ENCODE data around the gene BFSP1.

Gene BFSP1

DNA sequence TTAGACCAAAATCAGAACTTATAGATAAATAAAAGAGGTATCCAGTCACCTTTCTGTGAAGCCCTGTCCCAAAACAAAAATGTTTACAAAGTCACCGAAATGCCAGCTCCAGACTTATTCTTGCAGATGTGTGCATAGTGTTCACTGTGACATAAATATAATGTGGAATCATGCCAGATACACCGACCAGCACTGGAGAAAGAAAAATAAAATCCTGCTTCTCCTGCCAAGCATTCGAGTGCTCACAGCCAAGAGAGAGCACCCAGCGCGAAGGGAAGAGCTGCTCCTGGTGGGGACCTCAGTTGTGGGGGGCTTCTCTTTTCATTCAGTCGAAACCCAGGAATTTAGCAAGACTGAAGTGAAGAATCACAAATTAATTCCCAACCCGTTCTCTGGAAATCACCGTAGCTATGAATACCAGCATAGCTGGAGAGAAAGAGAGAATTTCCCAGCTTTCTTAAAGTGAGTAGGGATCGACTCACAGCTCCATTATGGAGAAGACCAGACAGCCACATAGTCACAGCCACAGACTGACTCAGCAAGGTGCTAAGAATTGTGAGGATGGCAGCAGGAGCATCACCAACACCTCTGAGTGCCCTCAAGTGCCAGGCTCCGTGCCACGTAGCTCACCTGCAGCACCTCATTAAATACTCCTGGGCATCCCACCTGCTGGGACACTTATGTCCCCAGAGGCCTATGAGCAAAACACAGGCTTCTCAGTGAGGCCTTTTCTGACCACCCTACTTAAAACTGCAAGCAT, 33.2 kb downstream of the BFSP1 start:
- TF ChIP-seq ZC3H10 (CRISPR knock-in tag; IDR thresholded peaks at IDR 0.05), result no peak
- TF ChIP-seq SNAI2 (CRISPR knock-in tag; IDR thresholded peaks at IDR 0.05), result no peak
- TF ChIP-seq PPARA (CRISPR knock-in tag; IDR thresholded peaks at IDR 0.05; ENCODE audit: borderline replicate concordance), result no peak
- ATAC-seq, result no peak

DNA sequence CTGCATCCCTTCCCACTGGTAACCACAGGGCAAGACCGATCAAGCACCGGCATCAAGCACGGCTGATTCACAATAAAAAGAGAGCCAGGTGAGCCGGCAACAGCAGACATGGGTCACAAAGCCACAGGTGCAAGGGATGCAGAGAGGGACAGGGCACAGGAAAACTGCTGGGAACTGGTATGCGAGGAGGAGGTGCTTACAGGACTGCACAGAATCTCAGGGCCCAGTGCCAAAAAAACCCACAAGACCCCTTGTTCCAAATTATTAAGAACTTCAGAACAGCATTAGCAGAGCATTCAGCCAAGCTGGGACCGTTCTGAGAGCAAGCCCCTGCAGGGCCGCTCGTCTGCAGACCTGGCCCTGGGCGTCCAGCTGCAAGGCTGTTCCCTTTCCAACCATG, 35.4 kb downstream of the BFSP1 start:
- no peak for ATAC-seq
- TF ChIP-seq CSDC2 (CRISPR knock-in tag; IDR thresholded peaks at IDR 0.05) (no peak), TCF4 (CRISPR knock-in tag; IDR thresholded peaks at IDR 0.05; ENCODE audit: borderline replicate concordance) (no peak), ESRRG (CRISPR knock-in tag; IDR thresholded peaks at IDR 0.05) (no peak)

DNA sequence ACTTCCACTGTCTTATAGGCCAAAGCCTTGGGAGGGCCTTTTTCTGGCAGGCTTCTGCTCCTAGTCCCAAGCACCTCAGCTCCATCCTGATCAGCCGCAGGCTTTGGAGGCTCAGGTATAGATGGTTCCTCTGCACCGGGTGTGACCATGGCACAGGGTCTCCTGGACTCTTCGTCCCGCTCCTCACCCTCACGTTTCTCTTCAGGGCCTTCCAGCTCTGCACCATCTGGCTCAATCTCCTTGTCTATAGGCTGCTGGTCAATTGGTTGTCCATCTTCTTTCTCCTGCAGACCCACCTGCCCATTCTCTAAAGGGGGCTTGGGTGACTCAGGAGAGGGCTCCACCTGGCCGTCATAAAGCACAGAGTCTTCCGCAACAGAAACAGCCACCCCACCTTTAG, 37.0 kb downstream of the BFSP1 start:
- no peak for ATAC-seq
- TF ChIP-seq SNAI2 (CRISPR knock-in tag; IDR thresholded peaks at IDR 0.05) (no peak), ZC3H10 (CRISPR knock-in tag; IDR thresholded peaks at IDR 0.05) (no peak), PPARA (CRISPR knock-in tag; IDR thresholded peaks at IDR 0.05; ENCODE audit: borderline replicate concordance) (no peak), BACH2 (CRISPR knock-in tag; IDR thresholded peaks at IDR 0.05; ENCODE audit: borderline replicate concordance) (no peak), ZFP3 (CRISPR knock-in tag; IDR thresholded peaks at IDR 0.05) (no peak), ZNF565 (CRISPR knock-in tag; conservative IDR thresholded peaks at IDR 0.05; ENCODE audit: low read depth) (no peak), ZFP30 (CRISPR knock-in tag; IDR thresholded peaks at IDR 0.05) (no peak)

DNA sequence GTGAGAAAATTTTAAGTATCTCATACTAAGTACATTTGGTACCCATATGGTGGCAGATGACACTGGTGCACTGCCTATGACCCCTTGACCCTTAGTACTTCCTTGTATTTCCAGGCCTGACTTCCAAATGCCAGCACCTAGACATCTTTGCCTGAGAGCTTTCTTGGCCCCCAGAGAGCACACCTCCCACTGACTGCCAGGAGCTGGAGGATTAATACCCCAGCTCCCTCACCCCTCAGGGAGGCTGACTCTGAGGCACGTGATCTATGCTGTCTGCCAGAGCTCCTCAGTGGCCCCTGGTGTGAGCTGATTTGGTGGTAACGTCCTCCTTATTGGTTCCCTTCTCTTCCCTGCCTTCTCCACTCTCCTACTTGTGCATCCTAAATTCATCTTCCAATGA, 38.0 kb downstream of the BFSP1 start:
- ATAC-seq, result no peak
- TF ChIP-seq, protein P1, sequence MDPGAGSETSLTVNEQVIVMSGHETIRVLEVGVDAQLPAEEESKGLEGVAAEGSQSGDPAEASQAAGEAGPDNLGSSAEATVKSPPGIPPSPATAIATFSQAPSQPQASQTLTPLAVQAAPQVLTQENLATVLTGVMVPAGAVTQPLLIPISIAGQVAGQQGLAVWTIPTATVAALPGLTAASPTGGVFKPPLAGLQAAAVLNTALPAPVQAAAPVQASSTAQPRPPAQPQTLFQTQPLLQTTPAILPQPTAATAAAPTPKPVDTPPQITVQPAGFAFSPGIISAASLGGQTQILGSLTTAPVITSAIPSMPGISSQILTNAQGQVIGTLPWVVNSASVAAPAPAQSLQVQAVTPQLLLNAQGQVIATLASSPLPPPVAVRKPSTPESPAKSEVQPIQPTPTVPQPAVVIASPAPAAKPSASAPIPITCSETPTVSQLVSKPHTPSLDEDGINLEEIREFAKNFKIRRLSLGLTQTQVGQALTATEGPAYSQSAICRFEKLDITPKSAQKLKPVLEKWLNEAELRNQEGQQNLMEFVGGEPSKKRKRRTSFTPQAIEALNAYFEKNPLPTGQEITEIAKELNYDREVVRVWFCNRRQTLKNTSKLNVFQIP (CRISPR knock-in tag; IDR thresholded peaks at IDR 0.05; ENCODE audit: borderline replicate concordance, low read depth), result no peak
- TF ChIP-seq PPARA (CRISPR knock-in tag; IDR thresholded peaks at IDR 0.05; ENCODE audit: borderline replicate concordance) (no peak), TOX (CRISPR knock-in tag; IDR thresholded peaks at IDR 0.05; ENCODE audit: borderline replicate concordance) (no peak), ESRRG (CRISPR knock-in tag; IDR thresholded peaks at IDR 0.05) (no peak), BACH2 (CRISPR knock-in tag; IDR thresholded peaks at IDR 0.05; ENCODE audit: borderline replicate concordance) (no peak), ZNF8 (CRISPR knock-in tag; IDR thresholded peaks at IDR 0.05) (no peak), RARB (CRISPR knock-in tag; IDR thresholded peaks at IDR 0.05) (no peak), ISL1 (CRISPR knock-in tag; IDR thresholded peaks at IDR 0.05) (no peak), CSDC2 (CRISPR knock-in tag; IDR thresholded peaks at IDR 0.05) (no peak), TCF4 (CRISPR knock-in tag; IDR thresholded peaks at IDR 0.05; ENCODE audit: borderline replicate concordance) (no peak), OSR1 (CRISPR knock-in tag; IDR thresholded peaks at IDR 0.05) (no peak), ARNTL (CRISPR knock-in tag; IDR thresholded peaks at IDR 0.05; ENCODE audit: borderline replicate concordance, low read depth) (no peak)
- TF ChIP-seq, protein P2, sequence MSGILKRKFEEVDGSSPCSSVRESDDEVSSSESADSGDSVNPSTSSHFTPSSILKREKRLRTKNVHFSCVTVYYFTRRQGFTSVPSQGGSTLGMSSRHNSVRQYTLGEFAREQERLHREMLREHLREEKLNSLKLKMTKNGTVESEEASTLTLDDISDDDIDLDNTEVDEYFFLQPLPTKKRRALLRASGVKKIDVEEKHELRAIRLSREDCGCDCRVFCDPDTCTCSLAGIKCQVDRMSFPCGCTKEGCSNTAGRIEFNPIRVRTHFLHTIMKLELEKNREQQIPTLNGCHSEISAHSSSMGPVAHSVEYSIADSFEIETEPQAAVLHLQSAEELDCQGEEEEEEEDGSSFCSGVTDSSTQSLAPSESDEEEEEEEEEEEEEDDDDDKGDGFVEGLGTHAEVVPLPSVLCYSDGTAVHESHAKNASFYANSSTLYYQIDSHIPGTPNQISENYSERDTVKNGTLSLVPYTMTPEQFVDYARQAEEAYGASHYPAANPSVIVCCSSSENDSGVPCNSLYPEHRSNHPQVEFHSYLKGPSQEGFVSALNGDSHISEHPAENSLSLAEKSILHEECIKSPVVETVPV (CRISPR knock-in tag; IDR thresholded peaks at IDR 0.05), result no peak
- TF ChIP-seq, protein P3, sequence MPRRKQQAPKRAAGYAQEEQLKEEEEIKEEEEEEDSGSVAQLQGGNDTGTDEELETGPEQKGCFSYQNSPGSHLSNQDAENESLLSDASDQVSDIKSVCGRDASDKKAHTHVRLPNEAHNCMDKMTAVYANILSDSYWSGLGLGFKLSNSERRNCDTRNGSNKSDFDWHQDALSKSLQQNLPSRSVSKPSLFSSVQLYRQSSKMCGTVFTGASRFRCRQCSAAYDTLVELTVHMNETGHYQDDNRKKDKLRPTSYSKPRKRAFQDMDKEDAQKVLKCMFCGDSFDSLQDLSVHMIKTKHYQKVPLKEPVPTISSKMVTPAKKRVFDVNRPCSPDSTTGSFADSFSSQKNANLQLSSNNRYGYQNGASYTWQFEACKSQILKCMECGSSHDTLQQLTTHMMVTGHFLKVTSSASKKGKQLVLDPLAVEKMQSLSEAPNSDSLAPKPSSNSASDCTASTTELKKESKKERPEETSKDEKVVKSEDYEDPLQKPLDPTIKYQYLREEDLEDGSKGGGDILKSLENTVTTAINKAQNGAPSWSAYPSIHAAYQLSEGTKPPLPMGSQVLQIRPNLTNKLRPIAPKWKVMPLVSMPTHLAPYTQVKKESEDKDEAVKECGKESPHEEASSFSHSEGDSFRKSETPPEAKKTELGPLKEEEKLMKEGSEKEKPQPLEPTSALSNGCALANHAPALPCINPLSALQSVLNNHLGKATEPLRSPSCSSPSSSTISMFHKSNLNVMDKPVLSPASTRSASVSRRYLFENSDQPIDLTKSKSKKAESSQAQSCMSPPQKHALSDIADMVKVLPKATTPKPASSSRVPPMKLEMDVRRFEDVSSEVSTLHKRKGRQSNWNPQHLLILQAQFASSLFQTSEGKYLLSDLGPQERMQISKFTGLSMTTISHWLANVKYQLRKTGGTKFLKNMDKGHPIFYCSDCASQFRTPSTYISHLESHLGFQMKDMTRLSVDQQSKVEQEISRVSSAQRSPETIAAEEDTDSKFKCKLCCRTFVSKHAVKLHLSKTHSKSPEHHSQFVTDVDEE (CRISPR knock-in tag; IDR thresholded peaks at IDR 0.05), result no peak

DNA sequence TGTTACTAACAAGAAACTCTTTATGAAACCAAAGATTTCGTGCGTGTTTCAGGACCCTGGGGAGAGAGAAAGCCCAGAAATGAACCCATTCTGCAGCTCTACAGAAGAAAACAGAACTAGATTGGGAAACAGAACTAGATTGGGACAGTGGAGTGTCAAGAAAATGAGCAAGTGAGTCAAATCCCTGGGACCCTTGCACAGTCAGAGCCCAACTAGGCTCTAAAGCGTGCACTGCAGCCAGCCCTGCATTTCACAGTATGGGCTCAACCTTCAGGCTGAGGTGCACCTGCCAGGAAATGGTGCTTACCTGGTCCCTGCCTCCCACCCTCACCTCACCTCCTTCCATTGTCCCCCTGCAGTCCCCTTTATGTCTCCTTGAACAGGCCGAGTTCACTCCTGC, 39.7 kb downstream of the BFSP1 start:
- ATAC-seq, result no peak
- TF ChIP-seq ZNF8 (CRISPR knock-in tag; IDR thresholded peaks at IDR 0.05), result no peak
- no peak for TF ChIP-seq TCF4 (CRISPR knock-in tag; IDR thresholded peaks at IDR 0.05; ENCODE audit: borderline replicate concordance)
- TF ChIP-seq ZNF565 (CRISPR knock-in tag; conservative IDR thresholded peaks at IDR 0.05; ENCODE audit: low read depth), result no peak
- TF ChIP-seq ZNF70 (CRISPR knock-in tag; IDR thresholded peaks at IDR 0.05), result no peak
- no peak for TF ChIP-seq BACH2 (CRISPR knock-in tag; IDR thresholded peaks at IDR 0.05; ENCODE audit: borderline replicate concordance)
- no peak for TF ChIP-seq RARB (CRISPR knock-in tag; IDR thresholded peaks at IDR 0.05)
- no peak for TF ChIP-seq ISL1 (CRISPR knock-in tag; IDR thresholded peaks at IDR 0.05)
- TF ChIP-seq, protein P4, sequence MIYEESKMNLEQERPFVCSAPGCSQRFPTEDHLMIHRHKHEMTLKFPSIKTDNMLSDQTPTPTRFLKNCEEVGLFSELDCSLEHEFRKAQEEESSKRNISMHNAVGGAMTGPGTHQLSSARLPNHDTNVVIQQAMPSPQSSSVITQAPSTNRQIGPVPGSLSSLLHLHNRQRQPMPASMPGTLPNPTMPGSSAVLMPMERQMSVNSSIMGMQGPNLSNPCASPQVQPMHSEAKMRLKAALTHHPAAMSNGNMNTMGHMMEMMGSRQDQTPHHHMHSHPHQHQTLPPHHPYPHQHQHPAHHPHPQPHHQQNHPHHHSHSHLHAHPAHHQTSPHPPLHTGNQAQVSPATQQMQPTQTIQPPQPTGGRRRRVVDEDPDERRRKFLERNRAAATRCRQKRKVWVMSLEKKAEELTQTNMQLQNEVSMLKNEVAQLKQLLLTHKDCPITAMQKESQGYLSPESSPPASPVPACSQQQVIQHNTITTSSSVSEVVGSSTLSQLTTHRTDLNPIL (CRISPR knock-in tag; IDR thresholded peaks at IDR 0.05; ENCODE audit: low read depth), result no peak
- no peak for TF ChIP-seq CSDC2 (CRISPR knock-in tag; IDR thresholded peaks at IDR 0.05)
- TF ChIP-seq, protein P3 (CRISPR knock-in tag; IDR thresholded peaks at IDR 0.05), result no peak
- TF ChIP-seq ZC3H10 (CRISPR knock-in tag; IDR thresholded peaks at IDR 0.05), result no peak
- TF ChIP-seq, protein P1 (CRISPR knock-in tag; IDR thresholded peaks at IDR 0.05; ENCODE audit: borderline replicate concordance, low read depth), result no peak

Measured in SK-N-SH treated with all-trans-retinoic acid at 6 μM for 48 hours (cell line).